ENCODE results near the gene JUND. TPM values are rescaled to one million over a fixed set of nuclear protein-coding genes. Genes with fewer than 3 reads are reported as not detected.
A peak's percentile ranks its signal among the peaks of the same experiment; 100 is the strongest.

Gene JUND
- polyA plus RNA-seq, 1 donor = 139 TPM

- DNase-seq = no peak
Observed at GRCh38 chr19:18266771-18267686, 14.4 kb downstream of the JUND start.

GRCh38 chr19:18265582-18265981 lies 15.8 kb downstream of the JUND start:
- no peak for DNase-seq

GRCh38 chr19:18264971-18265540 lies 16.4 kb downstream of the JUND start:
- DNase-seq = no peak

- DNase-seq = no peak
Observed at GRCh38 chr19:18264137-18264854, 17.1 kb downstream of the JUND start.

- DNase-seq = no peak
Observed at GRCh38 chr19:18263324-18264136, 17.9 kb downstream of the JUND start.

GRCh38 chr19:18262917-18263316 lies 18.5 kb downstream of the JUND start:
- DNase-seq = no peak

- DNase-seq = no peak
Observed at GRCh38 chr19:18262144-18262543, 19.3 kb downstream of the JUND start.

GRCh38 chr19:18261474-18261873 lies 19.9 kb downstream of the JUND start:
- no peak for DNase-seq

- no peak for DNase-seq
Observed at GRCh38 chr19:18259893-18260292, 21.5 kb downstream of the JUND start.

- DNase-seq = no peak
Observed at GRCh38 chr19:18257503-18258470, 23.6 kb downstream of the JUND start.

- no peak for DNase-seq
Observed at GRCh38 chr19:18254546-18255503, 26.6 kb downstream of the JUND start.

GRCh38 chr19:18253716-18254115 lies 27.7 kb downstream of the JUND start:
- no peak for DNase-seq

- no peak for DNase-seq
Observed at GRCh38 chr19:18253130-18253529, 28.3 kb downstream of the JUND start.

GRCh38 chr19:18252370-18252717 lies 29.1 kb downstream of the JUND start:
- no peak for DNase-seq

- DNase-seq = peak; percentile 61
Observed at GRCh38 chr19:18251587-18252369, 29.6 kb downstream of the JUND start.

GRCh38 chr19:18249834-18250233 lies 31.6 kb downstream of the JUND start:
- no peak for DNase-seq

GRCh38 chr19:18245297-18245696 lies 36.1 kb downstream of the JUND start:
- DNase-seq = no peak

- DNase-seq = no peak
Observed at GRCh38 chr19:18239303-18239702, 42.1 kb downstream of the JUND start.

GRCh38 chr19:18234194-18234593 lies 47.2 kb downstream of the JUND start:
- DNase-seq = no peak

Data from hindlimb muscle (tissue), 1 donor.